Hepatocyte (in vitro differentiated cells): ENCODE results near the gene BBX. TPM values are rescaled to one million over a fixed set of nuclear protein-coding genes. Genes with fewer than 3 reads are reported as not detected.
A peak's percentile ranks its signal among the peaks of the same experiment; 100 is the strongest.

Experiments used
- DNase-seq: peaks from one replicate; pipeline ENCODE4 v3.0.0-alpha.2; 2016; ENCODE audit warnings: low spot score
- H2AFZ ChIP-seq: fragments of 200-600 bp; sonication (generic); 2 replicates; pipeline ENCODE4 v1.6.0; 2016; ENCODE audit warnings: antibody characterized with exemption, mild to moderate bottlenecking
- H3K27ac ChIP-seq: fragments of 200-600 bp; sonication (generic); 2 replicates; pipeline ENCODE4 v1.5.1; 2016; ENCODE audit warnings: mild to moderate bottlenecking
- H3K27me3 ChIP-seq: fragments of 200-600 bp; sonication (generic); 2 replicates; pipeline ENCODE4 v1.6.1; 2016
- H3K36me3 ChIP-seq: fragments of 200-600 bp; sonication (generic); replicated peaks from 2 replicates; pipeline ENCODE4 v1.5.1; 2016; ENCODE audit warnings: low read depth; ENCODE audit not compliant: insufficient read depth
- H3K4me1 ChIP-seq: fragments of 200-600 bp; sonication (generic); 2 replicates; pipeline ENCODE4 v1.5.1; 2016; ENCODE audit warnings: mild to moderate bottlenecking, moderate library complexity; ENCODE audit not compliant: insufficient read depth
- H3K4me2 ChIP-seq: fragments of 200-600 bp; sonication (generic); 2 replicates; pipeline ENCODE4 v1.6.0; 2016
- H3K4me3 ChIP-seq: fragments of 200-600 bp; sonication (generic); 2 replicates; pipeline ENCODE4 v1.5.1; 2016; ENCODE audit warnings: mild to moderate bottlenecking
- H3K79me2 ChIP-seq: fragments of 200-600 bp; sonication (generic); 2 replicates; pipeline ENCODE4 v1.6.0; 2017; ENCODE audit warnings: mild to moderate bottlenecking
- H3K9me2 ChIP-seq: fragments of 200-600 bp; sonication (generic); replicated peaks from 2 replicates; pipeline ENCODE4 v1.6.0; 2017; ENCODE audit warnings: mild to moderate bottlenecking; ENCODE audit not compliant: insufficient read depth
- H3K9me3 ChIP-seq: fragments of 200-600 bp; sonication (generic); 2 replicates; pipeline ENCODE4 v1.5.1; 2016; ENCODE audit warnings: low read depth, mild to moderate bottlenecking
- H4K20me1 ChIP-seq: fragments of 200-600 bp; sonication (generic); 2 replicates; pipeline ENCODE4 v1.6.0; 2016; ENCODE audit warnings: mild to moderate bottlenecking; ENCODE audit not compliant: insufficient read depth, poor library complexity, severe bottlenecking
- CTCF ChIP-seq: fragments of 200-600 bp; sonication (generic); IDR thresholded peaks from 2 replicates; pipeline ENCODE4 v1.5.1; 2016; ENCODE audit warnings: antibody characterized with exemption, mild to moderate bottlenecking; ENCODE audit not compliant: poor library complexity
- EZH2 ChIP-seq: fragments of 200-600 bp; sonication (generic); IDR thresholded peaks from 2 replicates; pipeline ENCODE4 v1.6.1; 2016; ENCODE audit warnings: antibody characterized with exemption, mild to moderate bottlenecking, borderline replicate concordance
- EZH2phosphoT487 ChIP-seq: fragments of 200-600 bp; sonication (generic); IDR thresholded peaks from one replicate; pipeline ENCODE4 v1.6.1; 2018; ENCODE audit warnings: antibody characterized with exemption, mild to moderate bottlenecking, low read depth, moderate library complexity; ENCODE audit not compliant: unreplicated experiment, severe bottlenecking
- WGBS: methylation state at CpG from one replicate; pipeline ENCODE4 v1.1.6; 2016; ENCODE audit warnings: low lambda C conversion rate; ENCODE audit errors: missing lambda C conversion rate; 5-methylcytosine and 5-hydroxymethylcytosine counted together
- polyA plus RNA-seq: library from polyadenylated mRNA; unstranded; fragments of >200 nt; fragmentation: Nextera tagmentation; extraction: Ambion mirVana; gene quantifications from 2 replicates; pipeline ENCODE4 v1.2.1, GENCODE V29; 2016
- total RNA-seq: library from RNA; depleted of rRNA; stranded (reverse); fragments of >200 nt; gene quantifications from 2 replicates; pipeline ENCODE4 v1.2.3, GENCODE V29; 2014

Gene BBX
- total and polyA plus RNA-seq, 2 experiments from 2014 or later, result 63.7 to 75.2 TPM

GRCh38 chr3:107523539-107524325 lies 970 bp downstream of the BBX start:
- Histone ChIP-seq H3K4me2 (peak overlapping the region; percentile 96), H4K20me1 (peaks cover 10% of the 10 kb centered on the region), H3K4me3 (peak overlapping the region; percentile 94), H3K9me3 (no peaks in the 10 kb centered on the region), H3K36me3 (no peaks in the 10 kb centered on the region), H3K27me3 (no peaks in the 10 kb centered on the region), H3K4me1 (peaks cover 8% of the 10 kb centered on the region), H3K27ac (peak overlapping the region; percentile 98), H2AFZ (peak overlapping the region; percentile 92), H3K9me2 (no peaks in the 10 kb centered on the region), H3K79me2 (peaks cover 40% of the 10 kb centered on the region)
- TF ChIP-seq EZH2, result no peak
- TF ChIP-seq CTCF, result no peak
- no peak for TF ChIP-seq EZH2phosphoT487
- 0% methylated on average over 11 of the region's 40 CpGs for WGBS
- peak; percentile 75 for DNase-seq

- peaks cover 46% of the 10 kb centered on the region for H3K79me2 ChIP-seq
- H3K27me3 ChIP-seq, result no peaks in the 10 kb centered on the region
- H2AFZ ChIP-seq, result peak overlapping the region; percentile 92
- H3K9me3 ChIP-seq, result no peaks in the 10 kb centered on the region
- peak; percentile 55 for DNase-seq
- no peaks in the 10 kb centered on the region for H3K9me2 ChIP-seq
- peaks cover 8% of the 10 kb centered on the region for H3K4me1 ChIP-seq
- WGBS, result under 1% methylated on average over 17 of the region's 18 CpGs
- H3K27ac ChIP-seq, result peak overlapping the region; percentile 98
- H4K20me1 ChIP-seq, result peaks cover 10% of the 10 kb centered on the region
- TF ChIP-seq CTCF, result no peak
- no peak for TF ChIP-seq EZH2
- TF ChIP-seq EZH2phosphoT487, result no peak
- H3K36me3 ChIP-seq, result no peaks in the 10 kb centered on the region
- H3K4me2 ChIP-seq, result peak overlapping the region; percentile 96
- H3K4me3 ChIP-seq, result peak overlapping the region; percentile 94
These were observed 1.6 kb downstream of the BBX start for GRCh38 chr3:107524326-107524840.

- TF ChIP-seq CTCF (no peak), EZH2 (no peak), EZH2phosphoT487 (no peak)
- no peaks in the 10 kb centered on the region for H3K27me3 ChIP-seq
- H3K79me2 ChIP-seq, result peaks cover 53% of the 10 kb centered on the region
- peak overlapping the region; percentile 98 for H3K27ac ChIP-seq
- H3K4me2 ChIP-seq, result peak overlapping the region; percentile 96
- 0% methylated on average over 4 of the region's 70 CpGs for WGBS
- no peaks in the 10 kb centered on the region for H3K9me2 ChIP-seq
- peak overlapping the region; percentile 92 for H2AFZ ChIP-seq
- no peaks in the 10 kb centered on the region for H3K36me3 ChIP-seq
- H4K20me1 ChIP-seq, result peaks cover 10% of the 10 kb centered on the region
- peak; percentile 77 for DNase-seq
- peaks cover 8% of the 10 kb centered on the region for H3K4me1 ChIP-seq
- H3K9me3 ChIP-seq, result no peaks in the 10 kb centered on the region
- H3K4me3 ChIP-seq, result peak overlapping the region; percentile 94
These were observed 2.3 kb downstream of the BBX start for GRCh38 chr3:107524841-107525643.
